Fibroblast of the aortic adventitia (primary cell): Measurements from ENCODE around the gene USF3. TPM values are rescaled to one million over a fixed set of nuclear protein-coding genes. Genes with fewer than 3 reads are reported as not detected.

ENCODE experiments used
- DNase-seq: peaks from one replicate; pipeline ENCODE4 v3.0.0-alpha.2; 2010; ENCODE audit warnings: low read depth
- H3K4me3 ChIP-seq: 2 replicates; pipeline ENCODE4 v1.5.1; 2011; ENCODE audit warnings: low read depth, mild to moderate bottlenecking, control low read depth, low read length, moderate library complexity
- total RNA-seq: library from RNA; depleted of rRNA; stranded (reverse); fragments of >200 nt; gene quantifications from 2 replicates; pipeline ENCODE4 v1.2.3, GENCODE V29; 2012; ENCODE audit warnings: low replicate concordance
- TF ChIP-seq, protein P1 (sequence below): IDR thresholded peaks from 2 replicates; pipeline ENCODE4 v1.5.1; 2011; ENCODE audit warnings: mild to moderate bottlenecking, low read length, control low read depth, inconsistent platforms; ENCODE audit not compliant: insufficient read depth

The USF3 gene
- total RNA-seq, 1 donor = 12.9 TPM

DNA sequence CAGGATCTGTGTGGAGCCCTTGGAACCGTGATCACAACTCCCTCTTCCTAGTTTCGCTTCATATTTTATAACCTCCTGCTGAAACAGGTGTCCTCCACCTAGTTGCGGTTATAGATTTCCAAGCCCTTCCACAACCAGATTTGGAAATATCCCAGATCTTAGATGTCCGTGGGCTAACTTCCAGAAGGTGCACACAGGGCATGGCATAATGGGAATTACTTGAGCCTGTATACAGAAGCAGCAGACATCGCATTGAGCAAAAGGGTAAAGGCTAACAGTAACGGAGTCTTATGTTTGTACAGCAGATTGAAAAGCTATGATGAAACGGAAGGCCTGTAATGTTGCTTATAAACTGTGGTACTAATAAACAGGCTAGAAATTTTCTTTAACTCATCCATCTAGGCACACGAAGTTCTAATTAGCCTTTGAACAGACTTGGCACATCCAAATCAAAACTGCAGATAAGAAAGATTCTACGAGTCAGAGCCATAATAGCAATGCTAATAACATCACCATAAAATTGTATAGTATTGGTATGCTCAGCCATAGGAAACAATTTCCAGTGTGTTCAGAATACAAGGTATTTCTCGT, 1.2 kb upstream of the USF3 start:
- TF ChIP-seq, protein P1, sequence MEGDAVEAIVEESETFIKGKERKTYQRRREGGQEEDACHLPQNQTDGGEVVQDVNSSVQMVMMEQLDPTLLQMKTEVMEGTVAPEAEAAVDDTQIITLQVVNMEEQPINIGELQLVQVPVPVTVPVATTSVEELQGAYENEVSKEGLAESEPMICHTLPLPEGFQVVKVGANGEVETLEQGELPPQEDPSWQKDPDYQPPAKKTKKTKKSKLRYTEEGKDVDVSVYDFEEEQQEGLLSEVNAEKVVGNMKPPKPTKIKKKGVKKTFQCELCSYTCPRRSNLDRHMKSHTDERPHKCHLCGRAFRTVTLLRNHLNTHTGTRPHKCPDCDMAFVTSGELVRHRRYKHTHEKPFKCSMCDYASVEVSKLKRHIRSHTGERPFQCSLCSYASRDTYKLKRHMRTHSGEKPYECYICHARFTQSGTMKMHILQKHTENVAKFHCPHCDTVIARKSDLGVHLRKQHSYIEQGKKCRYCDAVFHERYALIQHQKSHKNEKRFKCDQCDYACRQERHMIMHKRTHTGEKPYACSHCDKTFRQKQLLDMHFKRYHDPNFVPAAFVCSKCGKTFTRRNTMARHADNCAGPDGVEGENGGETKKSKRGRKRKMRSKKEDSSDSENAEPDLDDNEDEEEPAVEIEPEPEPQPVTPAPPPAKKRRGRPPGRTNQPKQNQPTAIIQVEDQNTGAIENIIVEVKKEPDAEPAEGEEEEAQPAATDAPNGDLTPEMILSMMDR = no peak
- peak overlapping the region; percentile 88 for H3K4me3 ChIP-seq
- peak; percentile 35 for DNase-seq

DNA sequence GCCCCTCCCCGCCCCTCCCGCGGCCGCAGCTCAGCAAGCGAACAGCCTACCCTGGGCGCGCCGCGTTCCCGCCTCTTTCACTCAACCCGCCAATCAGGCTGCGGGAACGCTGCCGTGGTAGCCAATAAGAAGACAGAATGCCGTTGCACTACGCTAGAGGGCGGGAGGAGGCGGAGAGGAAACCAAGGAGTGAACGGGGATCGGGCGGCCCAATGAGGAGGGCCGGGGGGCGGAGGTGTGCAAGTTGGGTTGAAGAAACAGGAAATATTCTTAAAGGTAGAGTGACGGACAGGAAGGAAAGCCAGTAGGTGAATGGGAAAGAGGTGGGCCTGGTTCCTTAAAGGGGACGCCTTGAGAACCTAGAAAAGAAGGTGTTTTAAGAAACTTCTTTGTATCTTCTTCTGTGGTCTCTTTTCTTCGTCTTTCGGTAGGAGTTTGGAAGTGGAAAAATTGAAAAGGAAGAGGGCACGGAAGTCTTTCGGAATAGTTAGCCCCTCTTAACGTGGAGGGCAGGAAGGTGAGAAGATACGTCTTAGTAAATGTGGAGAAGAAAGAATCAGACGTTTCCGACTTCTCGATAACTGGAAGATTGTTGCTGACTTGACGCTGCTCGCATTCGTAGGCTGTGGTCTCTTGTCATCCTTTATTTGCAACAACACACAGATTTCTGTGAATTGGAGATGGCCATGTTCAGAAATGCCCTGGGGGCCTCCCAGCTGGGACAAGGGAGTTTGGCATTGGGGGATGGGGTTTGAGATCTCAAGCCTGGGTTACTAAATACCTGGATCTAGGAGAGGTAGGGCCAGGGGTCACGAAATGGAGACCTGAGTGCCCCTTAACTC, 437 bp upstream of the USF3 start:
- peak overlapping the region; percentile 88 for H3K4me3 ChIP-seq
- DNase-seq = peak; percentile 99
- TF ChIP-seq, protein P1 = peak; percentile 9

DNA sequence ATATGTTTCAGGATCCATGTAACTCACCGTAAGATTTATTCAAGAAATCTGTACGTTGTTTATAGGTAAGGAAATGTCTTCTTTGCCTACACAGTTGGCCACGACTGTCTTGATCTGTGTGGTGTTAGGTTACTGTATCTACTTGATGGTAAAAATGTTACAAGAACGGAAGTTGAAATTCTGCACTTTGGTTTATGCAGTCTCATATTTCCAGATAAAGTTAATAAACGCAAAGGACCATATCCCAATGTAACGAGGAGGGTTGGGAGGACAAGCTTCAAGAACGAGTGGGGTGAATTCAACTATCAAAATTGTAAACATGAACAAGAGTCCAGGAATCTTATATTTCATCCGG, 1.0 kb downstream of the USF3 start:
- TF ChIP-seq, protein P1 = no peak
- DNase-seq = peak; percentile 18
- H3K4me3 ChIP-seq = peak overlapping the region; percentile 71

DNA sequence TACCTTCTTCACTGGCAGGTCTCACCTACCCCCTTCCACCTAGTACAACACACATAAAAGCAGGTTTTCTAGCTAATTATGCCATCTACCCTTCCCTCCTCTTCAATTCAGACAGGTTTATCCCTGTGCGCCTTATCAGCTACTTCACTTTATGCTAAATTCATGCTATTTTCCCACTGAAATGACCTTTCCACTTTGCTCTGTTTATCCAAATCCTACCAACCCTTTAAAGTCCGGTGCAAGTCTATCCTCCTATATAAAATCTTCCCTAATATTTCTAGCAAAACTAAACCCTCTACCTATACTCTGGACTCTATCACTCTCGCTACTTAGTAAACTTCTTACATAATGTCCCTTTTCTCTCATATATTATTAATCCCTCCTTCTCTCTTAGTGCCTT, 6.0 kb downstream of the USF3 start:
- H3K4me3 ChIP-seq = no peak overlapping the region
- TF ChIP-seq, protein P1 = no peak
- DNase-seq = no peak

DNA sequence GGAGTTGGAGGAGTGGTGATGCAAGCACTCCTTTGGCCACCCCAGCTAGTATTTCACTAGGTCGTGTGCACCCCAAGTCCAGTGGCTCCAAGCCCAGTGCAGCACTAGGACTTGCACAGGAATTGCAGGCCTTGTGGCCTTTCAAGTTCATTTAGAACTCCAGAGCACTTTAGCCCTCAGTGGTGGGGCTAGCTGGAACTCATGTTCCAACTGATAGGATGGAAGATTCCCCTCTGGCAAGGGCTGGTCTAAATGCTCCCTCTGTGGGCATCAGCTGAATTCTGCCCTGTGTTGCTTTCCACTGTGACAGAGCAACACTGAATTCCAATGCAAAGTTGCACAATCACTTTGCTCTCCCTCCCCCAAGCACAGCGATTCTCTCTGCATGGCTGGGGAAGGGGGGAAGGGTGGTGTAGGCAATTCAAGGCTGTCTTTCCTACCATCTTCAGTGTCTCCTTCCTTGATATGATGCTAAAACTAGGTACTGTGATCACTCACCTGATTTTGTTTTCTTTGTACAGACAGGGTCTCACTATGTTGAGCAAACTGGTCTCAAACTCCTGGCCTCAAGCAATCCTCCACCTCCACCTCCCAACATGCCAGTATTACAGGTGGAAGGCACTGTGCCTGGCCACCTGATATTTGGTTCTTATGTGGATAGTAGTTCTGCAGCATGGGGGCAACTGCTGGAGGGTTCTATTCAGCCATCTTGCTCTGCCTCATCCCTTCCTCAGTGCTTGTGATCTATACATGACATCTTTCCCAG, 10.3 kb downstream of the USF3 start:
- H3K4me3 ChIP-seq = no peak overlapping the region
- peak; percentile 51 for DNase-seq
- TF ChIP-seq, protein P1 = no peak

DNA sequence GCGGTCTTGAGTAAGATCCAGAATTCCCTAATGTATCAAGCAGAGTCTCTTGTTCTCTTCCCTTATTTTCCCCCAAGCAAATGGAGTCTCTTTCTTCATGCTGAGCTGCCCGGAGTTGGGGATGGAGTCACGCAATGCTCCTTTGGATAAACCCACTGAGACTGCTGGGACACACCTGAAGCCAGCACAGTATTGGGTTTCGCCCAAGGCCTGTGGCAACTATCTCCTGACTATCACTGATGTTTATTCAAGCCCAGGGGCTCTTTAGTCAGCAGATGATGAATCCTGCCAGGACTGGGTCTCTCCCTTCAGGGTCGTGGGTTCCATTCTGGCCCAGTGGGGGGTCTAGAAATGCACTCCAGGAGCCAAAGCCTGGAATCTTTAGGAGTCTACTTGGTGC, 11.3 kb downstream of the USF3 start:
- DNase-seq = no peak
- TF ChIP-seq, protein P1 = no peak
- H3K4me3 ChIP-seq = no peak overlapping the region
